Panc1 (cell line): Measurements from ENCODE around the gene DFFB.

Experiments
- CTCF ChIP-seq: fragments of 450-650 bp; IDR thresholded peaks from 2 replicates; pipeline ENCODE4 v1.5.1; 2017; ENCODE audit warnings: mild to moderate bottlenecking
- POLR2AphosphoS5 ChIP-seq: IDR thresholded peaks from 2 replicates; pipeline ENCODE4 v1.6.1; 2012; ENCODE audit warnings: mild to moderate bottlenecking, low read depth, low read length, moderate library complexity

- TF ChIP-seq CTCF (no peak), POLR2AphosphoS5 (no peak)
Observed at GRCh38 chr1:3811595-3811911, 45.7 kb upstream of the DFFB start.
